Measurements from ENCODE around the gene ZNF778.
"Not testable (repeated sequence)": the region's sequence is repeated elsewhere in the genome, so short reads cannot be mapped to it uniquely, and the experiment has no call there.

ZNF778 gene

GRCh38 chr16:89175280-89176146 is 42.0 kb upstream of the ZNF778 start:
- no peak for TF ChIP-seq ZNF274 (IDR thresholded peaks at IDR 0.05; ENCODE audit: low read depth, low read length)
- H3K4me3 ChIP-seq (ENCODE audit: low read length) = no peak overlapping the region

DNA sequence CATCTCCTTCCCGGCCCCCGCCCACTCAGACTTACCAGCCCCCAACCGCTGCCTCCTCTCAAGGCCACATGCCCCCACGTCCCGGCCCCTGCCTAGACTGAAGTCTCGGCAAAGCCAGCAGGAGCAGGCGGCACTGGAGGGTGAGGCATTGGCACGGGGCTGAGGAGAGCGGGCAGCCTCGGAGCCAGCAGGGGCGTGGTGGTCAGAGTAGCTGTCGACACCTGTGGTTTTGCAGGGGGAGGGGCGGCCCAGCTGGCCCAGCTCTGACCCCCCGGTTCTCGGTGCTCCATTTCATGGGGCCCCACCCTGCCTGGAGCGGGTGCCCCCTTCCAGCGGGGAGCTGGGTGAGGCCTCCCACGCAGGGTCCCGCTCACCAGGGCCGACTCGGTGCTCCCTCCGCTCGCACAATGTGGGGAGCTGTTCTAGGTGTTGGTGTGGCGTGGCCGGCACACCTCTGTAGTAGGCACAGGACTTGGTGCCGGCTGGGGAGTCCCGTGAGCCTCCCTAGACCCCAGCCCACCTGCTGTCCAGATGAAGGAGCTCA is 41.3 kb upstream of the ZNF778 start:
- H3K4me3 ChIP-seq (ENCODE audit: low read length) = no peak overlapping the region
- no peak for TF ChIP-seq ZNF274 (IDR thresholded peaks at IDR 0.05; ENCODE audit: low read depth, low read length)

DNA sequence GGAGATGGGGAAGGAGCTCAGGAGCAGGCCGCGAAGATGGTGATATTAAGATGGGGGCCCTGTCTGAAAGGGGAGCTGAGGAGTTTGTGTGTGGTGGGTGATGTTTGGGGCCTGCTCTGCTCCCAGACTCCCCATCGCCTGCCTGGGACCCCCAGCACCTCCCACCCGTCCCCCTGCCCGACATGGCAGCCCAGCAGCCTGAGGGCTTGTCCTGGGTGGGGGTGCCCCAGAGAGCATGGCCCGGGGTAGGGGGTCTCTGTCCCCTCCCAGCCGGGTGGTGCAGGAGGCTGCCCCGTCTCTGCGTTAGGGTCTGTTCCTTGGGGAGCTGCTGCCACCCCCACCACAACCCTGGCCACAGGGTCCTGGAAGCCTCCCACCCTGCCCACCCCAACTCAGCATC is 40.8 kb upstream of the ZNF778 start:
- TF ChIP-seq ZNF274 (IDR thresholded peaks at IDR 0.05; ENCODE audit: low read depth, low read length) = no peak

GRCh38 chr16:89177501-89177900 is 40.0 kb upstream of the ZNF778 start:
- no peak for TF ChIP-seq ZNF274 (IDR thresholded peaks at IDR 0.05; ENCODE audit: low read depth, low read length)
- H3K4me3 ChIP-seq (ENCODE audit: low read length) = no peak overlapping the region

More for the DNA sequence above, 40.8 kb upstream of the ZNF778 start:
- H3K4me3 ChIP-seq (ENCODE audit: low read length) = no peak overlapping the region

DNA sequence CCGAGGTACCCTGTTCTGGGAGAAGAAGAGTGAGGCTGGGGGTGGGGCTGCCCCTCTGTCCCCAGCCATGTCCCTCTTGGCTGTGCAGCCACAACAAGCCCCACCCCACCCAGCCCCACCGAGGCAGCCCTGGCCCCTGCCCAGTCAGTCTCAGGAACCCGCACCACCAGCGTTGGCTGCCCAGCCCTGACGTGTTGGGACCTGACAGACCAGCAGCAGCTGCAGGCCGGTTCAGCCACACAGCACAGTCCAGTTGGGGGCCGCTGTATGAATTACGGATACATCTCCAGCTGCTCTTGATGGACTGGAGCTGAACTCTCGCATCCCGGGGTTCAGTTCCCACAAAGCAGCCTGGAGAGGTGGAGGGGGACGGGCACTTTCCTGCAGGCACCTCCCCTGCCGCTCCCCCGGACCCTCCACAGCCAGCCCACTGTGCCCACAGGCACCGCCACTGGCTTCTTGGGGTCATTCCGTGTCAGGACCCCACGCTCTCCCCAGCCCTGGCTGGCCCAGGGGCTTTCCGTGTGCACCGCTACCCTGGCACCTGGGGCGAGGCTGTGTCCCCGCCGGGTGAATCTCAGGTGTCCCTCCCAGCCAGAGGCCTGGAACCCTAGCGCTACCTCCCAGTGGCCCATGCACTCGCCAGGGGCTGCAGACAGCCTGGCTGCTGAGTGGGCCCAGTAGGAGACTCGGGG is 38.9 kb upstream of the ZNF778 start:
- no peak for TF ChIP-seq ZNF274 (IDR thresholded peaks at IDR 0.05; ENCODE audit: low read depth, low read length)
- no peak overlapping the region for H3K4me3 ChIP-seq (ENCODE audit: low read length)

- H3K4me3 ChIP-seq (ENCODE audit: low read length) = no peak overlapping the region
- no peak for TF ChIP-seq ZNF274 (IDR thresholded peaks at IDR 0.05; ENCODE audit: low read depth, low read length)
Measured at GRCh38 chr16:89179148-89179484, 38.4 kb upstream of the ZNF778 start.

DNA sequence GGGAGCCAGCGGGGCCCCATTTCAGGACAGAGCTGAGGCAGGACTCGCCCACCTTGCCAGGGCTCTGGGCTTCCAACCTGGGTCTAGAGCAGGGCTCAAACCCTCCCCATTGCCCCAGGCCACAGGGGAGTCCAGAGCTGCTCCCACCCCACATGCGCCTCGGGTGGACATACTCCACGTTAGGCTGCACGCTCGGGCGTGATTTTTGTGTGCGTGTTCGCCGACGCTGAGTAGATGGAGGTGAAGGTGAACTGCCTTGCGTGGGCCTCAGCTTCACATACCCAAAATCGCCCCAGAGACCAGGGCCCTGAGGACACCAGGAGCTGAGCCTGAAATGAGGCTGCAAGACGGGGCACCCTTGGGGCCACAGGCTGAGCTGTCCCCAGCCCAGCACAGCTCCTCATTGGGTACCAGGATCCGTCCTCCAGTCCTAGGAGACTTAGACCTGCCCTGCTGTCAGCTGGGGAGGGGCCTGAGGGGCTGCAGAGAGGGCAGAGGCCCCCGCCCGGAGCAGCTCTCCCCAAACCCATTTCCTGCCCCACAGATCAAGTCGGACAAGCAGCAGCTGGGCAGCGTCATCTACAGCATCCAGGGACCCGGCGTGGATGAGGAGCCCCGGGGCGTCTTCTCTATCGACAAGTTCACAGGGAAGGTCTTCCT is 37.7 kb upstream of the ZNF778 start:
- TF ChIP-seq ZNF274 (IDR thresholded peaks at IDR 0.05; ENCODE audit: low read depth, low read length) = no peak
- no peak overlapping the region for H3K4me3 ChIP-seq (ENCODE audit: low read length)

- H3K4me3 ChIP-seq (ENCODE audit: low read length) = no peak overlapping the region
- TF ChIP-seq ZNF274 (IDR thresholded peaks at IDR 0.05; ENCODE audit: low read depth, low read length) = no peak
Measured at GRCh38 chr16:89183463-89183862, 34.0 kb upstream of the ZNF778 start.

- no peak overlapping the region for H3K4me3 ChIP-seq (ENCODE audit: low read length)
- no peak for TF ChIP-seq ZNF274 (IDR thresholded peaks at IDR 0.05; ENCODE audit: low read depth, low read length)
Measured at GRCh38 chr16:89183975-89184676, 33.4 kb upstream of the ZNF778 start.

DNA sequence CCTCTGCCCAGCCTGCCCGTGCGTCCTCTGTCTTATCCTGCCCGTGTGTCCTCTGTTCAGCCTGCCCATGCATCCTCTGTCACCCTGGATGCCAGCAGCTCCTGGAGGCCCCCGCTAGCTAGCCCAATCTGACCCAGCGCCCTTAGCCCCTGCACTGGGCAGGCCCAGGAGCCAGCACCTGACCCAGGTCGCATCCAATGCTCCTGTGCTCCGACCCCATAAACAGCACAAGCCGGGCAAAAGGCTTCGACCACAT is 32.9 kb upstream of the ZNF778 start:
- no peak overlapping the region for H3K4me3 ChIP-seq (ENCODE audit: low read length)
- no peak for TF ChIP-seq ZNF274 (IDR thresholded peaks at IDR 0.05; ENCODE audit: low read depth, low read length)

DNA sequence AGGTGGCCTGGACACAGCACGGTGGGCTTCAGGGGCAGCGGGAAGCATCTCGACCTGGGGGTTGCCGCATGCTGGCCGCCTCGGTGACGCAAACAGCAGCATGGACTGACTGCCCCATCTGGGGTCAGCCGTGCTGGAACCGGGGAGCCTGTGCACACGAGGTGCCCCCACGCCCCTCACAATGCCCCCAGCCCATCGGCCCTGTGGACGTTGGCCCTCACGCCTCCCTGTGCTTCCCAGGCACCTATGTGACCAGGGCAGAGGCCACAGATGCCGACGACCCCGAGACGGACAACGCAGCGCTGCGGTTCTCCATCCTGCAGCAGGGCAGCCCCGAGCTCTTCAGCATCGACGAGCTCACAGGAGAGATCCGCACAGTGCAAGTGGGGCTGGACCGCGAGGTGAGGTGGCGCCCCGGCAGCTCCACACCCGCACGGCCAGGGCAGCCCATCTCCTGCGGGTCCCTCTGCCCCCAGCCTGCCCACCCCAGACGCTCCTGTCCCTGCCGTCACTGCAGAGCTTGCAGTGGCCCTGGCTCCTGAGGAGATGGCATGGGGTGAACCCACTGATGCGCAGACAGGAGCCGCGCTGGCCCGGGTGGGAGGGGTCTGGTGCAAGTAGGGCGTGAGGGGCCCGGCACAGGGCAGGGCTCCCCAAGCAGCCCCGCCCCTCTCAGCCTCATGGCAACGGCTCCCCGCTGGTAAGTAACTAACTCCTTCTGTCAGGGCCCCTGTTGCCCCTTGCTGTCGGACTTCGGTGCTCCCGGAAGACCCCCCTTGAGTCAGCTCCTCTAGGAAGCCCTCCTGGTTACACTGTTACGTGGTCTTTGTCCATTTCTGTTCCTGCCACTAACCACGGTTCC is 32.3 kb upstream of the ZNF778 start:
- H3K4me3 ChIP-seq (ENCODE audit: low read length) = no peak overlapping the region
- no peak for TF ChIP-seq ZNF274 (IDR thresholded peaks at IDR 0.05; ENCODE audit: low read depth, low read length)

- H3K4me3 ChIP-seq (ENCODE audit: low read length) = not testable (repeated sequence)
Measured at GRCh38 chr16:89185887-89186592, 31.5 kb upstream of the ZNF778 start.

DNA sequence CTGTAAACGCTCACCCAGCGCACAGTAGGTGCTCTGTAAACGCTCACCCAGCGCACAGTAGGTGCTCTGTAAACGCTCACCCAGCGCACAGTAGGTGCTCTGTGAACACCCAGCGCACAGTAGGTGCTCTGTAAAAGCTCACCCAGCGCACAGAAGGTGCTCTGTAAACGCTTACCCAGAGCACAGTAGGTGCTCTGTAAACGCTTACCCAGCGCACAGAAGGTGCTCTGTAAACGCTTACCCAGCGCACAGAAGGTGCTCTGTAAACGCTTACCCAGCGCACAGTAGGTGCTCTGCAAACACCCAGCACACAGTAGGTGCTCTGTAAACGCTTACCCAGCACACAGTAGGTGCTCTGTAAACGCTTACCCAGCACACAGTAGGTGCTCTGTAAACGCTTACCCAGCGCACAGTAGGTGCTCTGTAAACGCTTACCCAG is 30.9 kb upstream of the ZNF778 start:
- H3K4me3 ChIP-seq (ENCODE audit: low read length) = not testable (repeated sequence)
